Mesodermal cell (in vitro differentiated cells): ENCODE data around the gene ANKRD11.
"Not testable (repeated sequence)": the region's sequence is repeated elsewhere in the genome, so short reads cannot be mapped to it uniquely, and the experiment has no call there.

Source experiments
- H3K27ac ChIP-seq: 2 replicates; pipeline ENCODE4 v1.7.0; 2013; ENCODE audit warnings: mild to moderate bottlenecking, low read depth, low read length, moderate library complexity; ENCODE audit not compliant: severe bottlenecking
- H3K36me3 ChIP-seq: 2 replicates; pipeline ENCODE4 v1.7.1; 2013; ENCODE audit warnings: mild to moderate bottlenecking, low read length, moderate library complexity; ENCODE audit not compliant: control insufficient read depth, insufficient read depth
- H3K4me1 ChIP-seq: one replicate; pipeline ENCODE4 v1.7.1; 2013; ENCODE audit warnings: mild to moderate bottlenecking, low read length; ENCODE audit not compliant: insufficient read depth, control insufficient read depth, poor library complexity, severe bottlenecking
- H3K4me3 ChIP-seq: 2 replicates; pipeline ENCODE4 v1.7.0; 2013; ENCODE audit warnings: low read length, control low read depth, mild to moderate bottlenecking; ENCODE audit not compliant: insufficient read depth, poor library complexity, severe bottlenecking; ENCODE audit errors: extremely low read depth
- H3K9me3 ChIP-seq: 2 replicates; pipeline ENCODE4 v1.7.1; 2013; ENCODE audit warnings: mild to moderate bottlenecking, low read length, moderate library complexity; ENCODE audit not compliant: control insufficient read depth
- WGBS, 2 experiments: methylation state at CpG; one replicate each; pipeline ENCODE4 v1.1.5; 2013; ENCODE audit warnings: missing lambda C conversion rate in 2 of 2; ENCODE audit not compliant: insufficient coverage in 2 of 2; 5-methylcytosine and 5-hydroxymethylcytosine counted together

The ANKRD11 gene

DNA sequence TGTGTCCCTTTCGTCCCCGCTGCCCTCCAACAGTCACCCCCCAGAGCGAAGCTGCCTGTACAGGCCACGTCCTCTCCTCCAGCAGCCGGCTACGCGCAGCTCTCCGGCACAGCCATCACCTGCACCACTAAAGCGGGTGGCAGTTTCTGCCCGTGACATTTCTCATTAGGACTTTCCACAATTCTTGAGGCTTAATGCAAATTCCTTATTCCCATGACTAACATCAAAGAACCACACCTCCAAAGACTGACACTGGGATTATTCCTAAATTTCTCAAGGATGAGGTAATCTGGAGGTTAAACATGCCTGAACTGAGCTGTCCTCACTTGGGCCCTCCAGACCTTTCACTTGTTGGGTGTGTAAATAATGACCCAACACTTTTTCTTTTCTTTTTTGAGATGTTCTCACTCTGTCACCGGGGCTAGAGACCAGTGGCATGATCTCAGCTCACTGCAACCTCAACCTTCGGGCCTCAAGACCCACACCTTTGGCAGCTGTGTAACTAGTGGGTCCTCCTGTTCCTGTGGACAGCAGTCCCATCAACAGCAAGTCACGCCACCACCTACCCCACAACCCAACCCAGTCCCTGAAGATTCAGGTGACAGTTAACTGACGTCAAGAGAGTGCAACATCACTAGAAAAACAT lies 11.7 kb downstream of the ANKRD11 start:
- 90 to 94% methylated on average over 10 to 13 of the region's 14 CpGs for WGBS, 2 experiments
- Histone ChIP-seq H3K36me3 (peaks cover 12% of the 10 kb centered on the region), H3K4me3 (no peak overlapping the region), H3K27ac (peak overlapping the region; percentile 52), H3K9me3 (no peaks in the 10 kb centered on the region), H3K4me1 (peaks cover 48% of the 10 kb centered on the region)

DNA sequence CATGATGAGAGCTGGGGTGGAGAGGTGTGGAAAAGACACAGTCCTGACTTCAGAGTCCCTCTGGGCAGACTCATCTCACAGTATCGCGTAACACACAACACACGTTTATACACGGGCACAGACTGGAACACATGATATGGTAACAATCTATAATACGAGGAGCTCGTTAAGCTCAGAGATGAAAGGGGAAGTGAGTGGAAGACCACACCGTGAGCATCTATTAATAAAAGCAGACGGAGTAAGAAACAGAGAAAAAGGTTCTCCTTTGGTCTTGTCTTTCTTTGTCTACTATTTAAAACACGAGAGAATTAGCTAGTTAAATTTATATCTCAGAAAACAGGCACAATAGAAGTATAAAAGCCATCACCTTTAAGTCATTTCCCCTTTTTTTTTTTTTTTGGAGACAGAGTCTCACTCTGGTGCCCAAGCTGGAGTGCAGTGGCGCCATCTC lies 13.5 kb downstream of the ANKRD11 start:
- H3K9me3 ChIP-seq: no peaks in the 10 kb centered on the region
- H3K4me3 ChIP-seq: no peak overlapping the region
- WGBS, 2 experiments: 94 to 99% methylated on average over 6 to 7 of the region's 10 CpGs
- peaks cover 46% of the 10 kb centered on the region for H3K4me1 ChIP-seq
- H3K36me3 ChIP-seq: peaks cover 12% of the 10 kb centered on the region
- H3K27ac ChIP-seq: no peak overlapping the region

DNA sequence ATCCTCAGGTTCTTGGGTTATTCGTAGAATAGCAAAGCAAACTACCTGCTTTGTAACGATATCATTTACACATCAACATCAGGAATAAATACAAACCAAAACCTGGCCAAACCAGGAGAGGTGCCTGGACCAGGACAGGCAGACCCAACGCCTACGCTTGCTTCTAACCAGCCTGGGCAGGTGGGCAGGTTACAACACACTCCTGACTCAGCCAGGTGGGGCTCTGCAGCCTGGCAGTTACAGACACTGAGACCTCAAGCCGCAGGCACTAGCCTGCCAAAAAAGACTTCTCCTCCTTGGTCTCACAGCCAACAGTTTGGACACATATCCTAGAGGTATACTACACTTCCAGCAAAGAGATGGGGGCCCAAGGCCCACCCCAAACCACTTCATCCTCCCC lies 14.0 kb downstream of the ANKRD11 start:
- peaks cover 12% of the 10 kb centered on the region for H3K36me3 ChIP-seq
- peaks cover 46% of the 10 kb centered on the region for H3K4me1 ChIP-seq
- 94 to 98% methylated on average over 4 to 5 of the region's 5 CpGs for WGBS, 2 experiments
- no peak overlapping the region for H3K27ac ChIP-seq
- no peaks in the 10 kb centered on the region for H3K9me3 ChIP-seq
- no peak overlapping the region for H3K4me3 ChIP-seq

DNA sequence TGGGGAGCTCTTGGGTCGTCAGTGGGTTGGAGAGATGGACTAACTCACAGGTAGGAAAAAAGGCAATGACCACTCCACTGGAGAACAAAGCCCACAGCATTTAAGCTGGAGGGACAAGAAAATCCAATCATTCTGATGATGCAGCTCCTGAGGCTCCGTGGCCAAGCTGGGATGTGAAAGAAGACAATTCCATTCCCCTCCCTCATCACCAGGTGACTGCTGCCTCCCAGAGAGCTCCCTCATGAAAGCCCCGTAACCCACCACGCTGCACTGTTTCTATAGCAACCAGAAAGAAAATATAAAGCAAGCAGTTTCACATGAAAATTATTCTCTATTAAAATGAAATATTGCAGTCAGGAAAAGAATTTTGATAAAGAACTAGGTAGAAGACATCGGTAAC lies 15.2 kb downstream of the ANKRD11 start:
- Histone ChIP-seq H3K36me3 (peaks cover 6% of the 10 kb centered on the region), H3K4me1 (peaks cover 46% of the 10 kb centered on the region), H3K9me3 (no peaks in the 10 kb centered on the region), H3K4me3 (no peak overlapping the region), H3K27ac (no peak overlapping the region)
- 60 to 83% methylated on average over 1 of the region's 5 CpGs for WGBS, 2 experiments

DNA sequence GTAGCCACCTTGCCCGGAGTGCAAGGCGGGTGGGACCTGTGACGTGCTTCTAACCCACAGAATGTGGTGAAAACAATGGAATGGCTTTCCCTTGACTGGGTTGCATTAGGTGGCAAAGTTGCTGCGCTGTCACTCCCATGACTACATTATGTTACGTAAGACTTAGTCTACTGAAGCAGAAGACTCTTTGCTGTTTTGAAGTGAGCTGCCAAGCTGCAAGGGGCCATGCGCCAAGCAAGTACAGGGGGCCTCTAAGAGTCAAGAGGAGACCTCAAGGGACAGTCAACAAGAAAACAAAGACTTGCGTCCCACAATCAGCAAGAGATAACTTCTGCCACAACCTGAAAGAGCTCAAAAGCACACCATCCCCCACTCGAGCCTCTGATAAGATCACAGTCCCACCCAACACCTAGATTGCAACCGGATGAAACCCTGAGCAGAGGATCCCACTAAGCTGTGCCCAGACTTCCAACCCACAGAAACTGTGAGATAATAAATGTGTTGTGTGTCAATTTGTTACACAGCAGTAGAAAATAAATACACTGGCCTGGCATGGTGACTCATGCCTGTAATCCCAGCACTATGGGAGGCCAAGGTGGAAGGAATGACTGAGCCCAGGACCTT lies 16.5 kb downstream of the ANKRD11 start:
- no peak overlapping the region for H3K4me3 ChIP-seq
- H3K36me3 ChIP-seq: peaks cover 10% of the 10 kb centered on the region
- peak overlapping the region; percentile 19 for H3K27ac ChIP-seq
- WGBS, 2 experiments: 77 to 93% methylated on average over 6 to 8 of the region's 9 CpGs
- peaks cover 40% of the 10 kb centered on the region for H3K4me1 ChIP-seq
- H3K9me3 ChIP-seq: no peaks in the 10 kb centered on the region

DNA sequence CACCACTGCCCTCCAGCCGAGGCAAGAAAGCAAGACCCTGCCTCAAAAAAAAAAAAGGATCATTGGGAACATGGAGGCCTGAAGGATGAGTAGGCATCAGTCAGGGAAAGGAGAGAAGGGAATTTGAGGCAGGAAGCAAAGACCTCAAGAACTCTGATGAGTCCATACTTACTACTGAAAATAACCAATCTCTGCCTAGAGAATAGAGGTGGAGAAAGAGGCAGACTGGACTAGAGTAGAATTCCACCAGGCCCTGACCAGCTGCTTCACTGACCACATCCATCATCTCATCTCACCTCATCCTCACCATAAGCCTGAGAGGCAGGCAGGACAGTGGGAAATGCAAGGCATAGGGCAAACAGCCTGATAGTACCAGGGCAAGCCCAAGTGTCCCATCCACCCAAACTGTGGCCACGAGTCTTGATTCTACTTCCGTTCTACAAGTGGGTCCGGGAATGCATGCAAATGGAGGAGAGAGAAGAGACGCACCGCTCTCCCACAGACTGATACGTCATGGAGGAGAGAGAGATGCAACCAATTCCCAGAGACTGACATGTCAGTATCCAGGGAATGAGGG lies 17.1 kb downstream of the ANKRD11 start:
- no peak overlapping the region for H3K27ac ChIP-seq
- peaks cover 10% of the 10 kb centered on the region for H3K36me3 ChIP-seq
- peaks cover 35% of the 10 kb centered on the region for H3K4me1 ChIP-seq
- WGBS, 2 experiments: 96 to 97% methylated on average over 4 to 6 of the region's 7 CpGs
- H3K4me3 ChIP-seq: no peak overlapping the region
- no peaks in the 10 kb centered on the region for H3K9me3 ChIP-seq

DNA sequence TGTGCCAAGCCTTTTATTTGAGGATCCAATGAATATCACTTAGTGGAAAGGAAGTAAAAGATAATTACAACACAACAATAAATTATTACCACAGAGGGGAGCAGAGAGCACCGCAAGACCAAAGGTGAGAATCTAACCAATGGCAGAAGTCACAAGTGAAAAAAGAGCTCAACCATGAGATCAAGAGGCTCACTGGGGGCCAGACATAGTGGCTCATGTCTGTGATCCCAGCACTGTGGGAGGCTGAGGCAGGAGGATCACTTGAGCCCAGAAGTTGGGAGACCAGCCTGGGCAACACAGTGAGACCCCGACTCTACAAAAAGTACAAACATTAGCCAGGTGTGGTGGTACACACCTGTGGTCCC lies 17.7 kb downstream of the ANKRD11 start:
- Histone ChIP-seq H3K4me3 (no peak overlapping the region), H3K9me3 (no peaks in the 10 kb centered on the region), H3K27ac (no peak overlapping the region), H3K4me1 (peaks cover 35% of the 10 kb centered on the region), H3K36me3 (peaks cover 16% of the 10 kb centered on the region)
- 83 to 94% methylated on average over 1 to 2 of the region's 2 CpGs for WGBS, 2 experiments

DNA sequence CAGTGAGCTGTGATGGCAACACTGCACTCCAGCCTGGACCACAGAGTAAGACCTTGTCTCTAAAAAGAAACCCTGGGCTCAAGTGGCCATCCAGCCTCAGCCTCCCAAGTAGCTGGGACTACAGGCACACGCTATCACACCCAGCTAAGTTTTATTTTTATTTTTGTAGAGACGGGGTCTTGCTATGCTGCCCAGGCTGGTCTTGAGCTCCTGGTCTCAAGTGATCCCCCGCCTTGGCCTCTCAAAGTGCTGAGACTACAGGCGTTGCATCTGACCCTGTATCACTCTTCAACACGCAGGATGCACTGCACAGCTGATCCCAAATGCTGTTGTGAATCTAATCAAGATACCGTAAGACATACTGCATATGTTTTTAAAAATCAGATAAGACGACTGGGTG lies 23.0 kb downstream of the ANKRD11 start:
- peaks cover 40% of the 10 kb centered on the region for H3K36me3 ChIP-seq
- WGBS, 2 experiments: 94 to 95% methylated on average over 7 of the region's 7 CpGs
- H3K9me3 ChIP-seq: peaks cover 6% of the 10 kb centered on the region
- H3K27ac ChIP-seq: no peak overlapping the region
- H3K4me1 ChIP-seq: peaks cover 10% of the 10 kb centered on the region
- no peak overlapping the region for H3K4me3 ChIP-seq

DNA sequence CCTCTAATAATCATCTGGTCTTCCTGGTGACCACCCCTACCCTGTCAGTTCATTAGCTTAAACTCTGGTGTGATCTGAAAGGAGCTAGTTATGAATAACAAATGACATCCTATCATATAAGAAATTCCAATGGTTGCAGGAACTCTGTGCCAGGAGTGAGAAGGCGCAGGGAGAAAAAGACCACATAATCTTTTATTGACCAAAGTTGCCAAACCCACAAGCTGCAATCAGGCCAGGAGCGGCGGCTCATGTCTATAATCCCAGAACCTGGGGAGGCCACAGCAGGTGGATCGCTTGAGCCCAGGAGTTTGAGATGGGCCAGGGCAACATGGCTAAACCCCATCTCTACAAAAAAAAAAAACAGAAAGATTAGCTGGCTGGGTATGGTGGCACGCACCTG lies 23.4 kb downstream of the ANKRD11 start:
- Histone ChIP-seq H3K27ac (no peak overlapping the region), H3K9me3 (peaks cover 6% of the 10 kb centered on the region), H3K4me1 (peaks cover 9% of the 10 kb centered on the region), H3K36me3 (peaks cover 40% of the 10 kb centered on the region), H3K4me3 (no peak overlapping the region)
- 93 to 100% methylated on average over 1 to 4 of the region's 5 CpGs for WGBS, 2 experiments

DNA sequence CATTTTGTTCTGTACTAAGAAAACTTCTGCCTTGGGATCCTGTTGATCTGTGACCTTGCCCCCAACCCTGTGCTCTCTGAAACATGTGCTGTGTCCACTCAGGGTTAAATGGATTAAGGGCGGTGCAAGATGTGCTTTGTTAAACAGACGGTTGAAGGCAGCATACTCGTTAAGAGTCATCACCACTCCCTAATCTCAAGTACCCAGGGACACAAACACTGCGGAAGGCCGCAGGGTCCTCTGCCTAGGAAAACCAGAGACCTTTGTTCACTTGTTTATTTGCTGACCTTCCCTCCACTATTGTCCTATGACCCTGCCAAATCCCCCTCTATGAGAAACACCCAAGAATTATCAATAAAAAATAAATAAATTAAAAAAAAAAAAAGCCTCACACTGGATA lies 27.0 kb downstream of the ANKRD11 start:
- peaks cover 54% of the 10 kb centered on the region for H3K36me3 ChIP-seq
- not testable (repeated sequence) for H3K4me3 ChIP-seq, H3K9me3 ChIP-seq, H3K4me1 ChIP-seq, H3K27ac ChIP-seq
- WGBS, 2 experiments: no CpG with 5 or more reads among the region's 5 CpGs

DNA sequence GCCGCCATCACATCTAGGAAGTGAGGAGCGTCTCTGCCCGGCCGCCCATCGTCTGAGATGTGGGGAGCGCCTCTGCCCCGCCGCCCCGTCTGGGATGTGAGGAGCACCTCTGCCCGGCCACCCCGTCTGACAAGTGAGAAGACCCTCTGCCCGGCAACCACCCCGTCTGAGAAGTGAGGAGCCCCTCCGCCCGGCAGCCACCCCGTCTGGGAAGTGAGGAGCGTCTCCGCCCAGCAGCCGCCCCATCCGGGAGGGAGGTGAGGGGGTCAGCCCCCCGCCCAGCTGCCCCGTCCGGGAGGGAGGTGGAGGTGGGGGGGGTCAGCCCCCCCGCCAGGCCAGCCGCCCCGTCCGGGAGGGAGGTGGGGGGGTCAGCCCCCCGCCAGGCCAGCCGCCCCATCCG lies 27.7 kb downstream of the ANKRD11 start:
- not testable (repeated sequence) for H3K9me3 ChIP-seq, H3K27ac ChIP-seq, H3K4me3 ChIP-seq, H3K4me1 ChIP-seq
- WGBS, 2 experiments: 95 to 100% methylated on average over 4 to 12 of the region's 30 CpGs
- H3K36me3 ChIP-seq: peaks cover 51% of the 10 kb centered on the region
